ENCODE measurements around the gene LRRC71.

GRCh38 chr1:156904187-156904959 lies 16.1 kb upstream of the LRRC71 start:
- no peak for TF ChIP-seq CTCF (IDR thresholded peaks at IDR 0.05; ENCODE audit: insufficient read depth, low read depth, low read length)
- TF ChIP-seq EZH2 (IDR thresholded peaks at IDR 0.05; ENCODE audit: insufficient read depth, low read length): no peak

Data from astrocyte (in vitro differentiated cells and primary cell).